Measurements from ENCODE around the gene LMAN1L.

DNA sequence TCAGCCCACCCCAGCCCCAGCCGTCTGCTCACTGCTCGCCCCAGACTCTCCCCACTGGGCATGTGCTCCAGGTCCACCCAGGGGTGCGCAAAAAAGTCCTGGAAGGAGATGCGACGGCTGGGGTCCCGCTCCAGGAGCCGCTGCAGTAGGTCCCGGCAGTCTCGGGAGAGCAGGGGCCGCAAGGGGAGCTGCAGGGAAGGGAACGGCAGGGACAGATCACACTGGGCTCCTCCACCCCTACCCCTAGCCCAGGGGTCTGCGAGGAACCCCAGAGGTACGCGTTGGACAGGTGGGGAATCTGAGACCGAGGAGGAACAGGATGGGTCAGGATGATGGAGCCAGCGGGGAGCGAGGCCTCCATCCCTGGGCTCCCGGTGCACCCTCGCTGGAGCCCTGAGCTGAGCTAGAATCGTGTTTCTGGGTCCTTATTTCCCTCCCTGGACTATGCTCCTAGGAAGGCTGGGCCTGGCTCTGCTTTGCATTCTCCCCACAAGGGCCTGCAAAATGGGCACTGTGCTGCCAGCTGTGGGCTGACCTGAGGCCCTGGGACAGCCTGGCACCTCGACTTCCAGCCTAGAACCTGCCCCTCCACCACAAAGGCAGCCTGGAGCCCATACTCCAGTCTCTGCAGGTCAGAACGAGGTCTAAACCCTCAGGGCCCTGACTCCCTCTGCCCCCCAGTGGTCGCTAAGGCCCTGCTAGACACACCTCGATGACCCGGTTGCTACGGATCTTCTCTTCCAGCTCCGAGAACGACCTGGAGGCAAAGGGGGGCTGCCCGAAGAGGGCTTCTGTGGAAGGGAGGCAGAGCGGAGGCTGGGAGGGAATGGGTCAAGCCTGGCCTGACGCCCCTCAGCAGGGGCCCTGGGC is 27.1 kb downstream of the LMAN1L start:
- TF ChIP-seq, protein P1, sequence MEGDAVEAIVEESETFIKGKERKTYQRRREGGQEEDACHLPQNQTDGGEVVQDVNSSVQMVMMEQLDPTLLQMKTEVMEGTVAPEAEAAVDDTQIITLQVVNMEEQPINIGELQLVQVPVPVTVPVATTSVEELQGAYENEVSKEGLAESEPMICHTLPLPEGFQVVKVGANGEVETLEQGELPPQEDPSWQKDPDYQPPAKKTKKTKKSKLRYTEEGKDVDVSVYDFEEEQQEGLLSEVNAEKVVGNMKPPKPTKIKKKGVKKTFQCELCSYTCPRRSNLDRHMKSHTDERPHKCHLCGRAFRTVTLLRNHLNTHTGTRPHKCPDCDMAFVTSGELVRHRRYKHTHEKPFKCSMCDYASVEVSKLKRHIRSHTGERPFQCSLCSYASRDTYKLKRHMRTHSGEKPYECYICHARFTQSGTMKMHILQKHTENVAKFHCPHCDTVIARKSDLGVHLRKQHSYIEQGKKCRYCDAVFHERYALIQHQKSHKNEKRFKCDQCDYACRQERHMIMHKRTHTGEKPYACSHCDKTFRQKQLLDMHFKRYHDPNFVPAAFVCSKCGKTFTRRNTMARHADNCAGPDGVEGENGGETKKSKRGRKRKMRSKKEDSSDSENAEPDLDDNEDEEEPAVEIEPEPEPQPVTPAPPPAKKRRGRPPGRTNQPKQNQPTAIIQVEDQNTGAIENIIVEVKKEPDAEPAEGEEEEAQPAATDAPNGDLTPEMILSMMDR (IDR thresholded peaks at IDR 0.05; ENCODE audit: borderline replicate concordance, extremely low read depth, low read length, poor library complexity, severe bottlenecking), result peak; percentile 25
- no peak for TF ChIP-seq EZH2 (IDR thresholded peaks at IDR 0.05; ENCODE audit: borderline replicate concordance, low read depth, low read length, severe bottlenecking)
